AG04449 (cell line): ENCODE data around the gene COPZ1.

ENCODE experiments used
- CTCF ChIA-PET: fragments of 350-600 bp; formaldehyde crosslinking; extraction: SDS; loops from one replicate; lab custom pipeline; 2021; ENCODE audit warnings: antibody characterized with exemption; lab: Yijun Ruan, JAX
- POLR2A ChIA-PET: fragments of 400-600, 350-600 bp; formaldehyde crosslinking; extraction: SDS; loops from one replicate; lab custom pipeline; 2020; ENCODE audit warnings: antibody characterized with exemption, inconsistent platforms; lab: Yijun Ruan, JAX
- DNase-seq: peaks from one replicate; pipeline ENCODE4 v3.0.0-alpha.2; 2010; ENCODE audit warnings: low read depth, low spot score
- H3K4me3 ChIP-seq: 2 replicates; pipeline ENCODE4 v1.5.1; 2011; ENCODE audit warnings: low read depth, mild to moderate bottlenecking, control low read depth, low read length
- TF ChIP-seq, protein P1 (sequence below): IDR thresholded peaks from one replicate; pipeline ENCODE4 v1.5.1; 2011; ENCODE audit warnings: mild to moderate bottlenecking, moderate library complexity, low read length, control low read depth, inconsistent platforms; ENCODE audit not compliant: insufficient read depth; ENCODE audit errors: missing control alignments

Gene COPZ1

GRCh38 chr12:54371328-54372112 is 46.6 kb downstream of the COPZ1 start:
- ChIA-PET POLR2A (interaction anchor here (1.6 kb wide), 1 partner anchor 47 kb away, joined by 3 read pairs; the partner anchor contains the start of gene COPZ1), CTCF (interaction anchor here (0.8 to 7.1 kb wide), 36 partner anchors 9 to 164 kb away, joined by 3 to 129 read pairs (median 6); partner anchors contain the start of genes CBX5, COPZ1 and ZNF385A)
- no peak overlapping the region for H3K4me3 ChIP-seq
- DNase-seq = no peak
- TF ChIP-seq, protein P1, sequence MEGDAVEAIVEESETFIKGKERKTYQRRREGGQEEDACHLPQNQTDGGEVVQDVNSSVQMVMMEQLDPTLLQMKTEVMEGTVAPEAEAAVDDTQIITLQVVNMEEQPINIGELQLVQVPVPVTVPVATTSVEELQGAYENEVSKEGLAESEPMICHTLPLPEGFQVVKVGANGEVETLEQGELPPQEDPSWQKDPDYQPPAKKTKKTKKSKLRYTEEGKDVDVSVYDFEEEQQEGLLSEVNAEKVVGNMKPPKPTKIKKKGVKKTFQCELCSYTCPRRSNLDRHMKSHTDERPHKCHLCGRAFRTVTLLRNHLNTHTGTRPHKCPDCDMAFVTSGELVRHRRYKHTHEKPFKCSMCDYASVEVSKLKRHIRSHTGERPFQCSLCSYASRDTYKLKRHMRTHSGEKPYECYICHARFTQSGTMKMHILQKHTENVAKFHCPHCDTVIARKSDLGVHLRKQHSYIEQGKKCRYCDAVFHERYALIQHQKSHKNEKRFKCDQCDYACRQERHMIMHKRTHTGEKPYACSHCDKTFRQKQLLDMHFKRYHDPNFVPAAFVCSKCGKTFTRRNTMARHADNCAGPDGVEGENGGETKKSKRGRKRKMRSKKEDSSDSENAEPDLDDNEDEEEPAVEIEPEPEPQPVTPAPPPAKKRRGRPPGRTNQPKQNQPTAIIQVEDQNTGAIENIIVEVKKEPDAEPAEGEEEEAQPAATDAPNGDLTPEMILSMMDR = no peak

GRCh38 chr12:54372113-54372806 is 47.3 kb downstream of the COPZ1 start:
- no peak for DNase-seq
- POLR2A ChIA-PET = no interaction called here
- TF ChIP-seq, protein P1 = no peak
- H3K4me3 ChIP-seq = no peak overlapping the region
- CTCF ChIA-PET = interaction anchor here (0.7 to 7.1 kb wide), 15 partner anchors 8 to 165 kb away, joined by 3 to 129 read pairs (median 6); partner anchors contain the start of genes COPZ1 and ZNF385A

GRCh38 chr12:54373649-54374561 is 49.0 kb downstream of the COPZ1 start:
- TF ChIP-seq, protein P1 = no peak
- ChIA-PET CTCF (interaction anchor here (0.6 to 7.1 kb wide), 10 partner anchors 9 to 154 kb away, joined by 3 to 129 read pairs (median 4); partner anchors contain the start of gene ZNF385A), POLR2A (interaction anchor here (0.6 kb wide), 1 partner anchor 387 kb away, joined by 3 read pairs; no protein-coding TSS in a partner anchor)
- H3K4me3 ChIP-seq = no peak overlapping the region
- no peak for DNase-seq

GRCh38 chr12:54374562-54375258 is 49.8 kb downstream of the COPZ1 start:
- no peak overlapping the region for H3K4me3 ChIP-seq
- no peak for DNase-seq
- ChIA-PET CTCF (interaction anchor here (0.8 to 7.1 kb wide), 15 partner anchors 8 to 167 kb away, joined by 3 to 129 read pairs (median 4); partner anchors contain the start of gene ZNF385A), POLR2A (no interaction called here)
- TF ChIP-seq, protein P1 = no peak

- CTCF ChIA-PET = interaction anchor here (0.7 to 7.1 kb wide), 12 partner anchors 18 to 167 kb away, joined by 3 to 129 read pairs (median 4); no protein-coding TSS in a partner anchor
- DNase-seq = no peak
- POLR2A ChIA-PET = no interaction called here
- TF ChIP-seq, protein P1 = no peak
- H3K4me3 ChIP-seq = no peak overlapping the region
Observed at GRCh38 chr12:54375259-54375579, 50.3 kb downstream of the COPZ1 start.
